A673 (cell line): ENCODE results near the gene LRRC74B. TPM values are rescaled to one million over a fixed set of nuclear protein-coding genes. Genes with fewer than 3 reads are reported as not detected.
A peak's percentile ranks its signal among the peaks of the same experiment; 100 is the strongest.

Experiments
- BruUV-seq: library from RNA; stranded (reverse); fragments of 400-500 nt; replicated peaks from 2 replicates; lab custom pipeline; 2021; lab: Mats Ljungman, UMichigan
- CTCF ChIA-PET: fragments of 300-600 bp; sonication (Branson Sonifier 250); formaldehyde crosslinking; loops from one replicate; lab custom pipeline; 2022; ENCODE audit warnings: antibody characterized with exemption; lab: Charles Lee
- POLR2A ChIA-PET: fragments of 300-600 bp; sonication (Branson Sonifier 250); formaldehyde crosslinking; loops from one replicate; lab custom pipeline; 2022; ENCODE audit warnings: antibody characterized with exemption; ENCODE audit not compliant: low non-redundant PET; lab: Charles Lee
- DNase-seq: peaks from one replicate; pipeline ENCODE4 v3.0.0-alpha.2; 2015; ENCODE audit warnings: low spot score
- H3K27ac ChIP-seq: fragments of 200-600 bp; sonication (generic); 2 replicates; pipeline ENCODE4 v1.5.1; 2016; ENCODE audit warnings: mixed run types, low read depth, mild to moderate bottlenecking, mixed read lengths, antibody characterized with exemption, low read length; ENCODE audit not compliant: poor library complexity, severe bottlenecking
- H3K27me3 ChIP-seq: fragments of 200-600 bp; sonication (generic); replicated peaks from 2 replicates; pipeline ENCODE4 v1.6.1; 2017; ENCODE audit warnings: mixed run types, low read depth, mild to moderate bottlenecking, mixed read lengths, antibody characterized with exemption, low read length; ENCODE audit not compliant: insufficient read depth, poor library complexity
- H3K36me3 ChIP-seq: fragments of 200-600 bp; sonication (generic); 2 replicates; pipeline ENCODE4 v1.6.1; 2016; ENCODE audit warnings: mixed run types, mild to moderate bottlenecking, mixed read lengths, antibody characterized with exemption, low read length; ENCODE audit not compliant: insufficient read depth, poor library complexity, severe bottlenecking
- H3K4me1 ChIP-seq: fragments of 200-600 bp; sonication (generic); 2 replicates; pipeline ENCODE4 v1.6.1; 2017; ENCODE audit warnings: mixed run types, mild to moderate bottlenecking, mixed read lengths, antibody characterized with exemption, low read length; ENCODE audit not compliant: insufficient read depth, poor library complexity, severe bottlenecking
- H3K4me3 ChIP-seq: fragments of 200-600 bp; sonication (generic); 2 replicates; pipeline ENCODE4 v1.5.1; 2016; ENCODE audit warnings: low read depth, mixed run types, mild to moderate bottlenecking, mixed read lengths, low read length; ENCODE audit not compliant: poor library complexity, severe bottlenecking
- H3K9me3 ChIP-seq: fragments of 200-600 bp; sonication (generic); 2 replicates; pipeline ENCODE4 v1.6.1; 2016; ENCODE audit warnings: mixed run types, low read depth, mild to moderate bottlenecking, mixed read lengths, antibody characterized with exemption, low read length; ENCODE audit not compliant: poor library complexity, severe bottlenecking
- CTCF ChIP-seq: fragments of 300-800, 200-600 bp; sonication (generic); conservative IDR thresholded peaks from 2 replicates; pipeline ENCODE4 v1.5.1; 2017; ENCODE audit warnings: low read depth, mild to moderate bottlenecking, antibody characterized with exemption, low read length, moderate library complexity, mixed read lengths
- EZH2 ChIP-seq: fragments of 200-600 bp; sonication (generic); IDR thresholded peaks from 2 replicates; pipeline ENCODE4 v1.6.1; 2017; ENCODE audit warnings: borderline replicate concordance, low read depth, mild to moderate bottlenecking, mixed read lengths, antibody characterized with exemption, low read length; ENCODE audit not compliant: poor library complexity, severe bottlenecking
- intact Hi-C: fragments of 100-400 bp; cut with micrococcal nuclease; formaldehyde crosslinking; loops from one replicate; pipeline ENCODE4 v1.10.0; 2022; ENCODE audit not compliant: unreplicated experiment
- total RNA-seq: library from RNA; stranded (reverse); gene quantifications from 2 replicates; pipeline ENCODE4 v1.2.3, GENCODE V29; 2021

The LRRC74B gene
- total RNA-seq, 1 experiment from 2014 or later: not detected

DNA sequence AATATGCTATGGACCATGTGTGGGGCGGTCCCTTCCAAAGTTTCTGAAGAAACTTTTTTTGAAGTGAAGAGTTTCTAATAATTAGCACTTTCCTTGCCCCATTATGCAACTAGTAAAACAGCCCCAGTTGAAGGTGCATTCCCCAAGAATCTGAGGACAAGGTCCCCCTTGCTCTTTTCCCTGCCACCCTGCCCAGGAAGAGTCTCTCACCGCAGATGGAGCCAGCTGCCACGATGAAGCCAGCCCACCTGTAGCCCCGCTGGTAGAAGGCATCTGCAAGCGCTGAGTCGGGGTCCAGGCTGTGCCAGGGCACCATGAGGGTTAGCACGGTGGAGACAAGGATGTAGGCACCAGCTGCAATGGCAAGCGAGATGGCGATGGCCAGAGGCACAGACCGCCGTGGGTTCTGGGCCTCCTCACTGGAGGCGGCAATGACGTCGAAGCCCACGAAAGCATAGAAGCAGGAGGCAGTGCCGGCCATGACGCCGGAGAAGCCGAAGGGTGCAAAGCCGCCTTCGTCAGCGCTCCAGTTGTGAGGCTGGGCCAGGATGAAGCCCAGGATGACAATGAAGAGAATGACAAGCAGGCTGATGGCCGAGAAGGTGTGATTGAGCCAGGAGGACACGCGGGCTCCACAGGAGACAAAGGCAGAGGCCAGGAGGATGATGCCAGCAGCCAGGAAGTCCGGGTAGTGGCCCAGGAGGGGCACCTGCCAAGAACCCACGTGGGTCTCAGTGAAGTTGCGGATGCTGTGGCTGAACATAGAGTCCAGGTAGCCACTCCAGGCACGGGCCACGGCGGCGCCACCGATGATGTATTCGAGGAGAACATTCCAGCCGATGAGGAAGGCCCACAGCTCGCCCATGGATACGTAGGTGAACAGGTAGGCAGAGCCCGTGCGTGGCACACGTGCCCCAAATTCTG, 14.9 kb upstream of the LRRC74B start:
- Histone ChIP-seq H3K27ac (no peak overlapping the region), H3K4me3 (no peak overlapping the region), H3K27me3 (peaks cover 18% of the 10 kb centered on the region), H3K4me1 (no peaks in the 10 kb centered on the region), H3K9me3 (no peaks in the 10 kb centered on the region), H3K36me3 (no peaks in the 10 kb centered on the region)
- DNase-seq: no peak
- intact Hi-C loops: loop anchor here (5.0 kb wide), 1 partner anchor 41 kb away; no protein-coding TSS in a partner anchor
- no TSS peak for BruUV-seq
- ChIA-PET CTCF (no interaction called here), POLR2A (no interaction called here)
- TF ChIP-seq EZH2: no peak
- TF ChIP-seq CTCF: no peak

- intact Hi-C loops: loop anchor here (5.0 kb wide), 1 partner anchor 41 kb away; no protein-coding TSS in a partner anchor
- no peaks in the 10 kb centered on the region for H3K36me3 ChIP-seq
- ChIA-PET CTCF (no interaction called here), POLR2A (no interaction called here)
- no peak overlapping the region for H3K27ac ChIP-seq
- no peaks in the 10 kb centered on the region for H3K9me3 ChIP-seq
- peaks cover 18% of the 10 kb centered on the region for H3K27me3 ChIP-seq
- DNase-seq: no peak
- H3K4me3 ChIP-seq: no peak overlapping the region
- no peaks in the 10 kb centered on the region for H3K4me1 ChIP-seq
- no TSS peak for BruUV-seq
- TF ChIP-seq EZH2: no peak
- no peak for TF ChIP-seq CTCF
These were observed 14.2 kb upstream of the LRRC74B start for GRCh38 chr22:21031545-21032036.

DNA sequence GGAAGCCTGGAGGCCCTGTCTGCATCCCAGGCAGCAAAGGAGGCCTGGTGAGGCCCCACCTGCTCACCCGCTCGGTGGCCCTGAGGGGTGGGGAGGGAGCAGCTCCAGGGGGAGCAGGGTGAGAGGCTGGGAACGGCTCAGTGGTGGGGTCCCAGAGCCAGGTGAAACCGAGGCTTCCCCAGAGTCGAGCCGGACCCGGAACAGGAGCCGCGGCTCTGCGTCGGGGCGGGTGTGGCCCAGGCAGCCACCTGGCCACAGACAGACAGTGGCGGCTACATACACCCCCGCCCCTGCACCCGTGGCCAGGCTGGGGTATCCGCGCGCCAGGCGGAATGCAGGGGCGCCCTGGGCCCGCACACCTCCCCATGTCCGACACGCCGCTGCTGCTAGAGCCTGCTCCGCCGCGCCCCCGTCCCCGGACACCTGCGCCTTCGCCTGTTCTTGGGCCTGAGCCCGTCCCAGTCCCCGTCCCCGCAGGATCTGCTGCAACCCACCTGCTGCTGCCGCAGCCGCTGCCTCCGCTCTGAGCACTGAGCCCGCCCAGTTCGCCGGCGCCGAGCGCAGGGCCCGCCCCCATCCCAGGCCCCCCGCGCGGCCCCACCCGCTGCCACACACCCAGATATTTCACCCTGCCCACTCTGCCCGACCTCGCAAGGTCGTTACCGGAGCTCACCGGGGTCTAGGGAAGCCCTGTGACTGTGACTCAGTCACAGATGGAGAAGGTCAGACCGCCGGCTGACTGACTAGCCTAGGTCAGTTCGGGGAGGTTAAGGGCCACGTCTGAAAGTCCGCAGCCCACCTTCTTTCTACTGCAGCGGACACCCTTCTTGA, 13.5 kb upstream of the LRRC74B start, which contains the start of gene SLC7A4:
Gene SLC7A4, minus strand, starts transcription at position 525 of the 831 bp plus-strand sequence. CDS start 749 bp downstream, outside the sequence.
- ChIA-PET CTCF (no interaction called here), POLR2A (no interaction called here)
- H3K36me3 ChIP-seq: no peaks in the 10 kb centered on the region
- no peak within 1 kb of the TSS for H3K27ac ChIP-seq
- TF ChIP-seq CTCF (no peak), EZH2 (no peak)
- intact Hi-C loops: loop anchor here (5.0 kb wide), 1 partner anchor 40 kb away; no protein-coding TSS in a partner anchor
- BruUV-seq: no TSS peak
- peak within 1 kb of the TSS; percentile 25 for H3K4me3 ChIP-seq
- H3K27me3 ChIP-seq: peaks cover 18% of the 10 kb centered on the region
- no peaks in the 10 kb centered on the region for H3K4me1 ChIP-seq
- H3K9me3 ChIP-seq: no peaks in the 10 kb centered on the region
- DNase-seq: no peak
